HepG2 (cell line): Measurements from ENCODE around the gene METTL23. TPM values are rescaled to one million over a fixed set of nuclear protein-coding genes. Genes with fewer than 3 reads are reported as not detected.

Experiments
- ARHGAP35 ChIP-seq: sonication (generic); formaldehyde crosslinking; IDR thresholded peaks from 2 replicates; pipeline ENCODE4 v1.9.0; 2022; ENCODE audit warnings: mild to moderate bottlenecking, inconsistent platforms, moderate library complexity, missing genetic modification reagents, borderline replicate concordance
- ATRX ChIP-seq: sonication (generic); formaldehyde crosslinking; IDR thresholded peaks from 2 replicates; pipeline ENCODE4 v1.4.0; 2020; ENCODE audit warnings: missing genetic modification reagents, borderline replicate concordance
- CBX1 ChIP-seq: IDR thresholded peaks from one replicate; pipeline ENCODE4 v1.6.1; 2016; ENCODE audit warnings: antibody characterized with exemption, low read depth
- CENPT ChIP-seq: sonication (generic); formaldehyde crosslinking; IDR thresholded peaks from 2 replicates; pipeline ENCODE4 v1.8.0; 2022; ENCODE audit warnings: low read depth, mild to moderate bottlenecking, moderate library complexity, missing genetic modification reagents
- GMEB1 ChIP-seq: sonication (generic); formaldehyde crosslinking; IDR thresholded peaks from 2 replicates; pipeline ENCODE4 v1.5.1; 2020; ENCODE audit warnings: missing genetic modification reagents, mild to moderate bottlenecking, borderline replicate concordance
- KLF16 ChIP-seq, 2 experiments: sonication (generic) in 1 of 2; formaldehyde crosslinking in 1 of 2; IDR thresholded peaks; 2 replicates each; pipeline versions ENCODE4 v1.6.1 to v1.8.0; 2016 to 2023; ENCODE audit warnings: missing genetic modification reagents in 2 of 2, missing compliant biosample characterization in 1 of 2
- MED8 ChIP-seq: sonication (generic); formaldehyde crosslinking; IDR thresholded peaks from 2 replicates; pipeline ENCODE4 v1.8.1; 2023; ENCODE audit warnings: mild to moderate bottlenecking, missing genetic modification reagents; ENCODE audit not compliant: insufficient replicate concordance
- RARG ChIP-seq: sonication (generic); formaldehyde crosslinking; IDR thresholded peaks from 2 replicates; pipeline ENCODE4 v1.4.0; 2020; ENCODE audit warnings: low read depth, mild to moderate bottlenecking, missing genetic modification reagents
- RXRB ChIP-seq: IDR thresholded peaks from 2 replicates; pipeline ENCODE4 v1.6.1; 2016; ENCODE audit warnings: borderline replicate concordance, missing genetic modification reagents, missing compliant biosample characterization
- SATB2 ChIP-seq: sonication (generic); formaldehyde crosslinking; IDR thresholded peaks from 2 replicates; pipeline ENCODE4 v1.5.0; 2020; ENCODE audit warnings: missing genetic modification reagents
- SNAI1 ChIP-seq: sonication (generic); formaldehyde crosslinking; IDR thresholded peaks from 2 replicates; pipeline ENCODE4 v1.5.0; 2020; ENCODE audit warnings: mild to moderate bottlenecking, missing genetic modification reagents, borderline replicate concordance
- SRSF9 ChIP-seq: fragments of 200-400 bp; formaldehyde crosslinking; IDR thresholded peaks from 2 replicates; pipeline ENCODE4 v1.6.1; 2018; ENCODE audit warnings: borderline replicate concordance, mild to moderate bottlenecking, low read depth, low read length; ENCODE audit not compliant: insufficient read depth, poor library complexity, severe bottlenecking
- ZBTB43 ChIP-seq: sonication (generic); formaldehyde crosslinking; conservative IDR thresholded peaks from 2 replicates; pipeline ENCODE4 v1.4.0; 2020; ENCODE audit warnings: missing genetic modification reagents
- ZFP41 ChIP-seq: sonication (generic); formaldehyde crosslinking; IDR thresholded peaks from 2 replicates; pipeline ENCODE4 v1.4.0; 2020; ENCODE audit warnings: mild to moderate bottlenecking, missing genetic modification reagents, borderline replicate concordance
- ZNF12 ChIP-seq: sonication (generic); formaldehyde crosslinking; IDR thresholded peaks from 2 replicates; pipeline ENCODE4 v1.5.0; 2020; ENCODE audit warnings: missing genetic modification reagents
- ZNF234 ChIP-seq: sonication (generic); formaldehyde crosslinking; conservative IDR thresholded peaks from 2 replicates; pipeline ENCODE4 v1.5.1; 2020; ENCODE audit warnings: mild to moderate bottlenecking, missing genetic modification reagents
- ZNF367 ChIP-seq: sonication (generic); formaldehyde crosslinking; IDR thresholded peaks from 2 replicates; pipeline ENCODE4 v1.4.0; 2020; ENCODE audit warnings: missing genetic modification reagents, borderline replicate concordance
- ZNF552 ChIP-seq: sonication (generic); formaldehyde crosslinking; IDR thresholded peaks from 2 replicates; pipeline ENCODE4 v1.9.0; 2022; ENCODE audit warnings: missing genetic modification reagents, mild to moderate bottlenecking, borderline replicate concordance
- ZNF674 ChIP-seq: sonication (generic); formaldehyde crosslinking; IDR thresholded peaks from 2 replicates; pipeline ENCODE4 v1.5.0; 2020; ENCODE audit warnings: low read depth, mild to moderate bottlenecking, missing genetic modification reagents
- ZNF782 ChIP-seq: sonication (generic); formaldehyde crosslinking; IDR thresholded peaks from 2 replicates; pipeline ENCODE4 v1.4.0; 2020; ENCODE audit warnings: missing genetic modification reagents, mild to moderate bottlenecking, borderline replicate concordance
- ZSCAN22 ChIP-seq: sonication (generic); formaldehyde crosslinking; IDR thresholded peaks from 2 replicates; pipeline ENCODE4 v1.4.0; 2020; ENCODE audit warnings: mild to moderate bottlenecking, missing genetic modification reagents
- ZSCAN25 ChIP-seq: sonication (generic); formaldehyde crosslinking; IDR thresholded peaks from 2 replicates; pipeline ENCODE4 v1.8.0; 2022; ENCODE audit warnings: mild to moderate bottlenecking, missing genetic modification reagents
- polyA plus RNA-seq, 8 experiments: library from polyadenylated mRNA; depleted of rRNA in 3 of 8; stranded (reverse) in 7 of 8; unstranded in 1 of 8; fragments of >200 nt; fragmentation: Illumina TruSeq in 4 of 8; extraction: Trizol in 4 of 8; gene quantifications; 2 replicates each; pipeline versions ENCODE4 v1.2.1 to v1.2.3, GENCODE V29; 2011 to 2016; ENCODE audit warnings: low read depth in 4 of 8, missing spikeins in 1 of 8, mixed read lengths in 1 of 8; ENCODE audit not compliant: insufficient read depth in 1 of 8
- total RNA-seq, 5 experiments: library from RNA; depleted of rRNA; stranded (reverse); fragments of >200 nt; fragmentation: Illumina TruSeq; extraction: Trizol; gene quantifications; 2 replicates each; pipeline ENCODE4 v1.2.3, GENCODE V29; 2016; ENCODE audit warnings: low read depth in 1 of 5
- TF ChIP-seq, protein P1 (sequence below): sonication (generic); formaldehyde crosslinking; IDR thresholded peaks from 2 replicates; pipeline ENCODE4 v1.8.0; 2022; ENCODE audit warnings: mild to moderate bottlenecking, missing genetic modification reagents, borderline replicate concordance
- TF ChIP-seq, protein P2 (sequence below): sonication (generic); formaldehyde crosslinking; IDR thresholded peaks from 2 replicates; pipeline ENCODE4 v1.4.0; 2020; ENCODE audit warnings: mild to moderate bottlenecking, missing genetic modification reagents

METTL23 gene
- total and polyA plus RNA-seq, 2 of the 13 experiments (the other 11 are each of a cell fraction or from before 2014, with no cell fraction given), result 39.9 to 104 TPM

GRCh38 chr17:76700617-76701470, 25.8 kb upstream of the METTL23 start (continued):
- TF ChIP-seq GMEB1 (CRISPR knock-in tag) (peak; percentile 61; the same call in 1 of the 2 replicates), KLF16 (CRISPR knock-in tag; IDR thresholded peaks at IDR 0.05) (peak in 1 of 2 experiments; percentile 32; a peak in 1 of 4 replicates), RXRB (CRISPR knock-in tag) (peak; percentile 73; the same call in 1 of the 2 replicates), CENPT (CRISPR knock-in tag) (no peak), ATRX (no peak), SRSF9 (no peak), ZFP41 (CRISPR knock-in tag) (peak; percentile 24; the same call in 1 of the 2 replicates), MED8 (CRISPR knock-in tag) (peak; percentile 41), CBX1 (peak; percentile 43), ZNF234 (CRISPR knock-in tag) (0 out of 2 replicates have a peak, but pooled peaks have one; percentile 23), ARHGAP35 (CRISPR knock-in tag) (no peak), ZBTB43 (CRISPR knock-in tag) (no peak; the same call in 1 of the 2 replicates), ZNF12 (no peak), ZNF367 (no peak), ZSCAN25 (CRISPR knock-in tag) (peak; percentile 97), ZNF782 (0 out of 2 replicates have a peak, but pooled peaks have one; percentile 49), SATB2 (CRISPR knock-in tag) (0 out of 2 replicates have a peak, but pooled peaks have one; percentile 29), RARG (CRISPR knock-in tag) (0 out of 2 replicates have a peak, but pooled peaks have one; percentile 39), ZSCAN22 (CRISPR knock-in tag) (peak; percentile 52; the same call in 1 of the 2 replicates), SNAI1 (CRISPR knock-in tag) (peak; percentile 89), ZNF552 (CRISPR knock-in tag) (no peak; the same call in 1 of the 2 replicates), ZNF674 (CRISPR knock-in tag) (no peak)
- TF ChIP-seq, protein P1, sequence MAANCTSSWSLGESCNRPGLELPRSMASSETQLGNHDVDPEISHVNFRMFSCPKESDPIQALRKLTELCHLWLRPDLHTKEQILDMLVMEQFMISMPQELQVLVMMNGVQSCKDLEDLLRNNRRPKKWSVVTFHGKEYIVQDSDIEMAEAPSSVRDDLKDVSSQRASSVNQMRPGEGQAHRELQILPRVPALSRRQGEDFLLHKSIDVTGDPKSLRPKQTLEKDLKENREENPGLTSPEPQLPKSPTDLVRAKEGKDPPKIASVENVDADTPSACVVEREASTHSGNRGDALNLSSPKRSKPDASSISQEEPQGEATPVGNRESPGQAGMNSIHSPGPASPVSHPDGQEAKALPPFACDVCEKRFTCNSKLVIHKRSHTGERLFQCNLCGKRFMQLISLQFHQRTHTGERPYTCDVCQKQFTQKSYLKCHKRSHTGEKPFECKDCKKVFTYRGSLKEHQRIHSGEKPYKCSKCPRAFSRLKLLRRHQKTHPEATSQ (CRISPR knock-in tag), result no peak
- TF ChIP-seq, protein P2, sequence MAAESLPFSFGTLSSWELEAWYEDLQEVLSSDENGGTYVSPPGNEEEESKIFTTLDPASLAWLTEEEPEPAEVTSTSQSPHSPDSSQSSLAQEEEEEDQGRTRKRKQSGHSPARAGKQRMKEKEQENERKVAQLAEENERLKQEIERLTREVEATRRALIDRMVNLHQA (CRISPR knock-in tag), result no peak
